ENCODE results near the gene TLR5. TPM values are rescaled to one million over a fixed set of nuclear protein-coding genes. Genes with fewer than 3 reads are reported as not detected.

The TLR5 gene
- total RNA-seq, 1 donor from 2014 or later: 1.6 TPM

DNA sequence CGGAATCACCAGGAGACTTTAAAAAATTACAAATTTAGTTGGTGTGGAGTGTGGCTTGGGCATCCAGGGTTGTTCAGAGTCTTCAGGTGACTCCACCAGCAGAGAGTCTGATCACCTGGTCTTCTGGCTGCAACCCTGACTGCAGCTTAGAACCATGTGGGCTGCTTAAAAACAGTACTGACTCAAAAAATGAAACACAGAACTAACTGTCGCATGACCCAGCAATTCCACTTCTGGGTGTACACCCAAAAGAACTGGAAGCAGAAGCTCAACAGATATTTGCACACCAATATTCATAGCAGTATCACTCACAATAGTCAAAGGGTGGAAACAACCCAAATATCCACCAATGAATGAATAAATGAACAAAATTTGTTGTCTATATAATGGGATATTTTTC, 17.3 kb downstream of the TLR5 start:
- intact Hi-C loops (cut with DNase I): loop anchor here (10.0 kb wide), 2 partner anchors 91 to 331 kb away; no protein-coding TSS in a partner anchor
- DNase-seq (ENCODE audit: low spot score): no peak

GRCh38 chr1:223123011-223123610, 19.9 kb downstream of the TLR5 start:
- intact Hi-C loops (cut with DNase I): loop anchor here (2.0 to 10.0 kb wide), 5 partner anchors 32 to 386 kb away; partner anchors contain the start of gene FAM177B
- no peak for DNase-seq (ENCODE audit: low spot score)

- intact Hi-C loops (cut with DNase I): no loop called here
- no peak for DNase-seq (ENCODE audit: low spot score)
These were observed 24.6 kb downstream of the TLR5 start for GRCh38 chr1:223118418-223118817.

- intact Hi-C loops (cut with DNase I): no loop called here
These were observed 26.1 kb downstream of the TLR5 start for GRCh38 chr1:223116950-223117349.

GRCh38 chr1:223114871-223115270, 28.2 kb downstream of the TLR5 start:
- intact Hi-C loops (cut with DNase I): no loop called here
- DNase-seq (ENCODE audit: low spot score): no peak

More at GRCh38 chr1:223116950-223117349, 26.1 kb downstream of the TLR5 start:
- DNase-seq (ENCODE audit: low spot score): no peak

GRCh38 chr1:223110952-223111351, 32.1 kb downstream of the TLR5 start:
- intact Hi-C loops (cut with DNase I): no loop called here
- no peak for DNase-seq (ENCODE audit: low spot score)

DNA sequence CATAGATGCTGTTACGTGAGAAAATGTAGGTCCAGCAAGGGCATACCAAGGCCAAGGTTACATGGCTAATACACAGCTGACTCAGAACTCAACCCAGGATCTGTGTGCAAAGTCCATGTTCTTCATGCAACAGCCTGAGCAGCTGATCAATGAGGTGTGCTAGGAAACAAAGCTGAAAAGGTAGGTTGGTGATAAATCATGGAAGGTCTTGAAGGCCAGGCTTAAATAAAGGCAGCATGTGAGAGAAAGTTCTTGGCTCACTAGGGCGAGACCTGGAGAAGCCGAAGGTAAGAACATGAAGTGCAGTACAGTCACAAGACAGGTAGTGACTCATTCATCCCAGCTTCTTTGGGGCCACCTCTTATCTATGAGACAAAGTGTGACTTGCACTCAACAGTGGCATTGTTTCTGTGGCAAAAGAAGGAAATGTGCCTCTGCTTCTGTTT, 33.4 kb downstream of the TLR5 start:
- no peak for DNase-seq (ENCODE audit: low spot score)

GRCh38 chr1:223106856-223107255, 36.2 kb downstream of the TLR5 start:
- DNase-seq (ENCODE audit: low spot score): no peak
- intact Hi-C loops (cut with DNase I): no loop called here

More for the DNA sequence above, 33.4 kb downstream of the TLR5 start:
- intact Hi-C loops (cut with DNase I): no loop called here

- intact Hi-C loops (cut with DNase I): no loop called here
- no peak for DNase-seq (ENCODE audit: low spot score)
These were observed 37.5 kb downstream of the TLR5 start for GRCh38 chr1:223105568-223105967.

DNA sequence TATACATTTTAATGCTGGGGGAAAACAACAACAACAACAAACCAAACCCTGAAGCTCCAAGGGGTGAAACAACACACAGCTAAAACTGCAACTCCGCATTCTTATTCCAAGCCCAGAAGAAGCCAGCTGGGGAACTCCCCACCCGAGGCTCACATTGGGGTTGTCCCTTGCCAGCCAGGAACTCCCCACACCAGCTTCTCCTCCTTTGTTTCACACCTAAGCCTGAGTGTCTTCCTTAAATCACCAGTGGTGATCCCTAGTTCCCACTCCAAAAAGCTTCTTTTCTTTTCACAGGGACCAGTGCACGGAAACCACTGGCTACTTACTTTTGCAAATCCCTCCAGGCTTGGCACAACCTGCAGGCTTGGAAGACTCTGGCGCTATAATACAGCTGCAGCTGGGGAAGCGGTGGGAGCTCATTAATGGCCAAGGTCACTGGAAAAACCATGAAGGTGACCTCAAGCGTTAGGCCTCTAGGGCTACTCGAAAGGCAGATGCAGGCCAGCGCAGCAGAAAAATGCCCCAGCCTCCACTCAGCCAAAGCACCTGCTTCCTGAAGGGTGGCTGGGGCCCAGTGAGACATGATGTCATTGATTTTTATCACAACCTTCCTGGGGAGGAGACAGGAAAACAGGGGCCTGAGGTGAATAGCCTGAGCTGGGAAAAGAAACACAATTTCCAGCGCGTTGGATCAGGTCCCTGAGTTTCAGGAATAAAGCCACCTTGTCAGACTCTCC, 40.1 kb downstream of the TLR5 start:
- no peak for DNase-seq (ENCODE audit: low spot score)
- intact Hi-C loops (cut with DNase I): no loop called here

DNA sequence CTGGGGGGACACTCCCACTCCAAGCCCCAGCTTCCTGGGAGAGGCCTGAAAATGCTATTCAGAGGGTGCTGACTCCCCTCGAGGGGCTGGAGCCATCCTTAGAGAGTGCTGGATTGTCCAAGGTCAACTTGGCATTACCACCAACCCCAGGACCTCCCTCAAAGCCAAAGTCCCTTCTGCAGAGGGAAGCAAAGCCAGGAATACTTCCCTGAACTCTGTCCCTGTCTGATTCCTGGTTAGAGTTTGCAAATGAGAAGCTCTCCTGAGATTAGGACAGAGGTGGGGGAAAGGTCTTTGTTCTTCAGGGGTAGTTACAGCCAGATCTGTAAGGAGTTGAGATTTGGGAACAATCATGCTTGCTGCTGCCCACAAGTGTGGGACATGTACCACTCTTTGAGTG, 45.3 kb downstream of the TLR5 start:
- no peak for DNase-seq (ENCODE audit: low spot score)
- intact Hi-C loops (cut with DNase I): no loop called here

GRCh38 chr1:223095870-223096269, 47.2 kb downstream of the TLR5 start:
- intact Hi-C loops (cut with DNase I): no loop called here
- no peak for DNase-seq (ENCODE audit: low spot score)

DNA sequence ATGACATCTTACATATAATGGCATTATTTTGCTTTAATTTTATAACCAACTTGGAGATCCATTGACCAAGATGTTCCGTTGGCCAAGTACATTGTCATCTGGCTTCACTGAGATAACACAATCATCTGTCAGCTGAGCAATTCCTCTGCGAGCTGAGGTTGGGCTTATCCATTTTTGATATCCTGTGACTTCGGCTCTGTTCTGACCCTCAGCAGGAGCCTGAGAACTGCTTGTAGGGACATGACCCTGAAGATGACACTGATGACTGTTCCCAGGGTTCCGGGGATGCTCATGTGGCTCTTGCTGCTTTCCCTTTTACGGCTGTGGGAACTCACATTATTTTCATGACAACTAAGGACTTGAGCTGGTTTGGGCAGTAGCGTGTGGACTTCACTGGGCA, 51.2 kb downstream of the TLR5 start:
- intact Hi-C loops (cut with DNase I): loop anchor here (2.0 kb wide), 1 partner anchor 31 kb away; no protein-coding TSS in a partner anchor
- no peak for DNase-seq (ENCODE audit: low spot score)

DNA sequence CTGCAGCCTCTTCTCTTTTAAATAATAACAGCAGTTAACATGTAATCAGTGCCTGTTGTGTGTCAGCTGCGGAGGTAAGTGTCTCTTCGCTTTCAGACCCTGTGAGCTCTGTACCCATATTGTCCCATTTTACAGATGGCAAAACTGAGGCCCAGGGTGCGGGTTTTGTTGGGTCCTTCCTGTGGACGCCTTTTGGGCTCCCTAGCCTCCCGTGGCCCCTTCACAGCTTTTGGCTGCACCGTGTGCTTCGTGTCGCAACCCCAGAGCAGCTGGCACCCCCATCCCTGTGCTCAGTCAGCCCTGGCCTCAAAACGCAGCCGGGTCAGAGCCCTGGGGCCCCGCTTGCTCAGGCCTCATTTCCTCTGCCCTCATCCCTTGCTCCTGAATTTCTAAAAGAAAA, 53.8 kb downstream of the TLR5 start:
- intact Hi-C loops (cut with DNase I): loop anchor here (10.0 kb wide), 1 partner anchor 624 kb away; no protein-coding TSS in a partner anchor
- no peak for DNase-seq (ENCODE audit: low spot score)

GRCh38 chr1:223088713-223089240, 54.3 kb downstream of the TLR5 start:
- intact Hi-C loops (cut with DNase I): loop anchor here (10.0 kb wide), 1 partner anchor 624 kb away; no protein-coding TSS in a partner anchor
- DNase-seq (ENCODE audit: low spot score): no peak

- intact Hi-C loops (cut with DNase I): loop anchor here (10.0 kb wide), 1 partner anchor 623 kb away; no protein-coding TSS in a partner anchor
These were observed 55.5 kb downstream of the TLR5 start for GRCh38 chr1:223087291-223088255.

DNA sequence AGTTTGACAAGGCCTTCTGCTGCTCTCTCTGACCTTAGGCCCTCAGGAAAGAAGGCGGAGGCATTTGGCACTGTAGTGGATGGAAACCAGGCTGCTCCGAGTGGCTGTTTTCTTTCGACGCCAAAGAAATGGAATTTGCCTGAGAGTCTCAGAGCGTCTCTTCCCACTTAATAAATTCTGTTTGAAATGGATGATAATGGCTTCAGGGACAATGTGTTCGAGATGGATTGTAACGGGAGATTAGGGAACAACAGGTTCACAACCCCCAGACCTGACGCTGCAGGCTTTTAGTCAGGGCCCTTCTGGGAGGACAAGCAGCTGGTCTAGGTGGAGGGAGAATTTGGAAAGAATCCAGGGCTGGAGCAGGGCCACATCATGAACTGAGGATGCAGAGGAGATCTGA, 58.6 kb downstream of the TLR5 start:
- intact Hi-C loops (cut with DNase I): loop anchor here (5.0 to 10.0 kb wide), 2 partner anchors 38 to 620 kb away; no protein-coding TSS in a partner anchor
- no peak for DNase-seq (ENCODE audit: low spot score)

More at GRCh38 chr1:223087291-223088255, 55.5 kb downstream of the TLR5 start:
- DNase-seq (ENCODE audit: low spot score): no peak

DNA sequence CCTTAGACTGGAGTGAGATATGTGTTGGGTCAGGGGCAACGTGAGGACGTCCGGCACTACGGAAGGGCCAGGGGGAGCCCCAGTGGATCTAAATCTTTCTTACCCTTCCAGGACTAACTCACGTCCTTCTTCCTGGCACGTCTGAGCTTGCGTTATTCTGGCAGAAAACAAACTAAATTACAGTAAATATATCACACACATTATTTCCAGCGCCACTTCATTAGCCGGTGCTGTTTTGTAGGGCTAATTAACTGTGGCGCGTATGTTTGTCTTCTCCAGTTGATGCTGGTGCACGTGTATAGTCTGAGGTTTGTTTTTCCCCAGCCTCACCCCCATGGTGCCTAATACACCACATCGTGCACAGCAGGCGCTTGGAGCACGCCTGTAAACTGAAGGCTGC, 59.2 kb downstream of the TLR5 start:
- no peak for DNase-seq (ENCODE audit: low spot score)
- intact Hi-C loops (cut with DNase I): loop anchor here (5.0 to 10.0 kb wide), 2 partner anchors 38 to 619 kb away; no protein-coding TSS in a partner anchor

- intact Hi-C loops (cut with DNase I): loop anchor here (5.0 to 10.0 kb wide), 2 partner anchors 39 to 618 kb away; no protein-coding TSS in a partner anchor
These were observed 60.1 kb downstream of the TLR5 start for GRCh38 chr1:223082914-223083313.

More at GRCh38 chr1:223082914-223083313, 60.1 kb downstream of the TLR5 start:
- DNase-seq (ENCODE audit: low spot score): no peak
